GM10248 (cell line): Measurements from ENCODE around the gene CARD11.
A peak's percentile ranks its signal among the peaks of the same experiment; 100 is the strongest.
"Not testable (repeated sequence)": the region's sequence is repeated elsewhere in the genome, so short reads cannot be mapped to it uniquely, and the experiment has no call there.

ENCODE experiments used
- CTCF ChIA-PET: fragments of 300-600 bp; sonication (Branson Sonifier 250); formaldehyde crosslinking; extraction: SDS; loops from one replicate; lab custom pipeline; 2021; ENCODE audit warnings: antibody characterized with exemption; lab: Yijun Ruan, JAX
- POLR2A ChIA-PET: fragments of 350-650 bp; sonication (Branson Sonifier 250); formaldehyde crosslinking; extraction: SDS; loops from one replicate; lab custom pipeline; 2020; ENCODE audit warnings: antibody characterized with exemption; lab: Yijun Ruan, JAX
- DNase-seq: peaks from one replicate; pipeline ENCODE4 v3.0.0; 2012; ENCODE audit errors: extremely low spot score
- CTCF ChIP-seq: IDR thresholded peaks from 2 replicates; pipeline ENCODE4 v1.5.1; 2012; ENCODE audit warnings: mild to moderate bottlenecking, low read depth; ENCODE audit errors: extremely low read depth, missing control alignments, control extremely low read depth

The CARD11 gene

GRCh38 chr7:3056234-3057065, 12.8 kb upstream of the CARD11 start:
- ChIA-PET POLR2A (no interaction called here), CTCF (interaction anchor here (8.3 kb wide), 1 partner anchor 11 kb away, joined by 49 read pairs; no protein-coding TSS in a partner anchor)
- no peak for TF ChIP-seq CTCF
- DNase-seq: no peak

GRCh38 chr7:3055626-3056025, 12.0 kb upstream of the CARD11 start:
- DNase-seq: no peak
- TF ChIP-seq CTCF: no peak
- CTCF ChIA-PET: interaction anchor here (1.2 to 8.3 kb wide), 3 partner anchors 10 to 99 kb away, joined by 3 to 49 read pairs (median 7); no protein-coding TSS in a partner anchor
- POLR2A ChIA-PET: no interaction called here

GRCh38 chr7:3042861-3043489, 692 bp downstream of the CARD11 start:
- POLR2A ChIA-PET: no interaction called here
- CTCF ChIA-PET: interaction anchor here (1.2 to 3.3 kb wide), 3 partner anchors 14 to 39 kb away, joined by 3 to 20 read pairs (median 4); no protein-coding TSS in a partner anchor
- peak; percentile 79 for DNase-seq

GRCh38 chr7:3041986-3042675, 1.5 kb downstream of the CARD11 start:
- ChIA-PET POLR2A (no interaction called here), CTCF (interaction anchor here (1.0 to 3.3 kb wide), 6 partner anchors 13 to 38 kb away, joined by 3 to 20 read pairs (median 4); no protein-coding TSS in a partner anchor)
- TF ChIP-seq CTCF: no peak
- no peak for DNase-seq

More at GRCh38 chr7:3042861-3043489, 692 bp downstream of the CARD11 start:
- TF ChIP-seq CTCF: no peak

GRCh38 chr7:3039787-3040186, 3.9 kb downstream of the CARD11 start:
- ChIA-PET CTCF (interaction anchor here (1.0 to 1.4 kb wide), 4 partner anchors 21 to 146 kb away, joined by 3 to 6 read pairs (median 4); no protein-coding TSS in a partner anchor), POLR2A (interaction anchor here (0.7 kb wide), 1 partner anchor 1673 kb away, joined by 3 read pairs; no protein-coding TSS in a partner anchor)
- DNase-seq: no peak
- no peak for TF ChIP-seq CTCF

- CTCF ChIA-PET, POLR2A ChIA-PET, DNase-seq: not testable (repeated sequence)
Observed at GRCh38 chr7:3038011-3038410, 5.7 kb downstream of the CARD11 start.
